ENCODE data around the gene HUNK. TPM values are rescaled to one million over a fixed set of nuclear protein-coding genes. Genes with fewer than 3 reads are reported as not detected.

HUNK gene
- total RNA-seq, 4 donors from 2014 or later: 4.8 to 5.9 (median 5.6) TPM

- Histone ChIP-seq H3K36me3 (peaks cover 8% of the 10 kb centered on the region), H3K4me3 (no peak overlapping the region), H3K27ac (no peak overlapping the region), H3K4me1 (peaks cover 13% of the 10 kb centered on the region), H3K27me3 (no peaks in the 10 kb centered on the region), H3K9me3 (no peaks in the 10 kb centered on the region)
- 91% methylated on average over 17 of the region's 17 CpGs for WGBS
- DNase-seq (ENCODE audit: low spot score in 2 of 2): no peak
- TF ChIP-seq EP300 (IDR thresholded peaks at IDR 0.05) (no peak), CTCF (IDR thresholded peaks at IDR 0.05) (no peak), POLR2AphosphoS5 (IDR thresholded peaks at IDR 0.05) (no peak), POLR2A (IDR thresholded peaks at IDR 0.05) (no peak)
These were observed 113.4 kb downstream of the HUNK start for GRCh38 chr21:31986035-31986856.

- TF ChIP-seq POLR2AphosphoS5 (IDR thresholded peaks at IDR 0.05) (peak in 1 of 3 donors; percentile 26), POLR2A (IDR thresholded peaks at IDR 0.05) (no peak)
- Histone ChIP-seq H3K4me1 (peaks cover 13% of the 10 kb centered on the region), H3K4me3 (no peak overlapping the region), H3K36me3 (peaks cover 8% of the 10 kb centered on the region), H3K27ac (peak overlapping the region; percentile 71), H3K27me3 (no peaks in the 10 kb centered on the region), H3K9me3 (no peaks in the 10 kb centered on the region)
- DNase-seq (ENCODE audit: low spot score in 2 of 2): peak; percentile 79 to 85
- WGBS: 28% methylated on average over 9 of the region's 9 CpGs
These were observed 114.9 kb downstream of the HUNK start for GRCh38 chr21:31987696-31988095.

- no peaks in the 10 kb centered on the region for H3K27me3 ChIP-seq
- no peak overlapping the region for H3K4me3 ChIP-seq
- no peak for DNase-seq (ENCODE audit: low spot score in 2 of 2)
- peak overlapping the region; percentile 71 for H3K27ac ChIP-seq
- no peak for TF ChIP-seq CTCF (IDR thresholded peaks at IDR 0.05)
- TF ChIP-seq EP300 (IDR thresholded peaks at IDR 0.05): no peak
- TF ChIP-seq POLR2AphosphoS5 (IDR thresholded peaks at IDR 0.05): no peak
- no peak for TF ChIP-seq POLR2A (IDR thresholded peaks at IDR 0.05)
- no peaks in the 10 kb centered on the region for H3K9me3 ChIP-seq
- H3K36me3 ChIP-seq: peaks cover 5% of the 10 kb centered on the region
- WGBS: 77% methylated on average over 4 of the region's 4 CpGs
- H3K4me1 ChIP-seq: peaks cover 13% of the 10 kb centered on the region
These were observed 115.9 kb downstream of the HUNK start for GRCh38 chr21:31988492-31989290.

- no peak overlapping the region for H3K27ac ChIP-seq
- 74% methylated on average over 17 of the region's 17 CpGs for WGBS
- H3K36me3 ChIP-seq: no peaks in the 10 kb centered on the region
- no peak for DNase-seq (ENCODE audit: low spot score in 2 of 2)
- peaks cover 13% of the 10 kb centered on the region for H3K4me1 ChIP-seq
- no peaks in the 10 kb centered on the region for H3K27me3 ChIP-seq
- no peak overlapping the region for H3K4me3 ChIP-seq
- TF ChIP-seq POLR2A (IDR thresholded peaks at IDR 0.05): no peak
- no peak for TF ChIP-seq EP300 (IDR thresholded peaks at IDR 0.05)
- TF ChIP-seq CTCF (IDR thresholded peaks at IDR 0.05): no peak
- no peak for TF ChIP-seq POLR2AphosphoS5 (IDR thresholded peaks at IDR 0.05)
- H3K9me3 ChIP-seq: no peaks in the 10 kb centered on the region
These were observed 118.8 kb downstream of the HUNK start for GRCh38 chr21:31991356-31992331.

GRCh38 chr21:31992391-31992790 lies 119.6 kb downstream of the HUNK start:
- H3K4me1 ChIP-seq: peaks cover 12% of the 10 kb centered on the region
- no peaks in the 10 kb centered on the region for H3K9me3 ChIP-seq
- H3K27ac ChIP-seq: no peak overlapping the region
- 87% methylated on average over 11 of the region's 11 CpGs for WGBS
- H3K36me3 ChIP-seq: no peaks in the 10 kb centered on the region
- no peak overlapping the region for H3K4me3 ChIP-seq
- no peaks in the 10 kb centered on the region for H3K27me3 ChIP-seq
- TF ChIP-seq EP300 (IDR thresholded peaks at IDR 0.05): no peak
- DNase-seq (ENCODE audit: low spot score in 2 of 2): no peak

Data from suprapubic skin (tissue), 4 donors.